Heart right ventricle (tissue), 16 donors: ENCODE measurements around the gene HPCA. TPM values are rescaled to one million over a fixed set of nuclear protein-coding genes. Genes with fewer than 3 reads are reported as not detected.

Experiments used
- ATAC-seq, 8 donors: fragments of 200-7000 bp; cut with Tn5 transposase; one replicate each; pipeline ENCODE4 v1.9.1; 2020; ENCODE audit warnings: mild to moderate bottlenecking in 8 of 8, moderate library complexity in 8 of 8, moderate number of reproducible peaks in 1 of 8
- DNase-seq, 2 donors: peaks; one replicate each; pipeline ENCODE4 v3.0.0-alpha.2; 2020
- H3K27ac ChIP-seq, 10 donors: fragments of 200-600 bp; sonication (generic) in 2 of 10; one replicate each; pipeline versions ENCODE4 v1.5.0 to v1.8.0; 2020 to 2022; ENCODE audit warnings: mild to moderate bottlenecking in 3 of 10
- H3K27me3 ChIP-seq, 7 donors: fragments of 200-600 bp; one replicate each; pipeline ENCODE4 v1.8.0; 2021 to 2022; ENCODE audit warnings: mild to moderate bottlenecking in 2 of 7
- H3K36me3 ChIP-seq, 9 donors: fragments of 200-600 bp; sonication (generic) in 1 of 9; one replicate each; pipeline versions ENCODE4 v1.5.0 to v1.8.0; 2020 to 2022; ENCODE audit warnings: mild to moderate bottlenecking in 2 of 9
- H3K4me1 ChIP-seq, 9 donors: fragments of 200-600 bp; sonication (generic) in 1 of 9; one replicate each; pipeline versions ENCODE4 v1.5.0 to v1.8.0; 2020 to 2022; ENCODE audit warnings: mild to moderate bottlenecking in 4 of 9
- H3K4me3 ChIP-seq, 10 donors: fragments of 200-600 bp; sonication (generic) in 2 of 10; one replicate each; pipeline versions ENCODE4 v1.5.0 to v1.8.0; 2020 to 2022; ENCODE audit warnings: mild to moderate bottlenecking in 7 of 10, moderate library complexity in 2 of 10
- H3K9me3 ChIP-seq, 11 donors: fragments of 200-600 bp in 10 of 11; sonication (generic) in 2 of 11; one replicate each; pipeline versions ENCODE4 v1.5.0 to v1.8.0; 2013 to 2022; ENCODE audit warnings: mild to moderate bottlenecking in 2 of 11, control low read depth in 1 of 11, moderate library complexity in 1 of 11
- CTCF ChIP-seq, 9 donors: fragments of 200-600 bp; sonication (generic) in 2 of 9; IDR thresholded peaks; one replicate each; pipeline versions ENCODE4 v1.5.0 to v1.8.0; 2021 to 2022; ENCODE audit warnings: antibody characterized with exemption in 9 of 9, mild to moderate bottlenecking in 5 of 9, moderate library complexity in 1 of 9
- WGBS, 2 donors: extraction: QIAGEN DNeasy Blood & Tissue Kit; methylation state at CpG; one replicate each; pipeline ENCODE4 v1.1.7; 2013; ENCODE audit warnings: inconsistent platforms in 1 of 2; 5-methylcytosine and 5-hydroxymethylcytosine counted together
- intact Hi-C, 10 donors: fragments of 100-400 bp; cut with DNase I; formaldehyde crosslinking; loops; one replicate each; pipeline versions ENCODE4 v1.11.1 to v1.14.2; 2022
- polyA plus RNA-seq, 2 donors: library from polyadenylated mRNA; stranded (reverse); fragments of 200-250 nt; gene quantifications; one replicate each; pipeline ENCODE4 v1.2.3, GENCODE V29; 2013
- total RNA-seq, 10 donors: library from RNA; stranded (reverse); fragmentation: NEBNext Ultra II Directional in 3 of 10; extraction: Animal tissue kit (Norgen Biotek cat#: 25700) in 3 of 10; gene quantifications; one replicate each; pipeline versions ENCODE4 v1.2.1 to v1.2.4, GENCODE V29; 2021 to 2023
- donor health status: Arrhythmogenic right ventricular cardiomyopathy.
- donor health status: ischemic (EF 13 %, LVEDD 7.1; RV severe dilation, severe dysfunction).
- donor health status: healthy with polysubstance abuse.
- donor health status: DM: no; HTN: yes; CAD: no.
- donor health status: DM: no; HTN: no; CAD: no.
- donor health status: ischemic (EF 25% LVEDD 6.9; RV normal size, moderate dysfunction).
- donor health status: ischemic (EF 25% LVEDD 5.7; RV mildly dilated, moderate dysfunction).
- donor health status: healthy.
- donor health status: DM: yes; HTN: yes; CAD: no.
- donor health status: Ischemic cardiomyopathy.
- donor health status: ischemic (EF 35%, LVEDD 5.7; RV mildly dilated, moderate dysfunction).
- donor health status: nonischemic (EF 11% LVEDD 7.7; RV severe dilation, severe dysfunction).
- donor health status: DM: yes; HTN: yes; CAD: no.
- donor health status: PGD.
- donor health status: ischemic (EF 29% LVEDD 5.4; RV normal size, mild dysfunction).
- donor health status: nonischemic (EF 23%, LVEDD 6.1; RV moderate dilation, normal function).

The HPCA gene
- total and polyA plus RNA-seq, 12 donors, result not detected

GRCh38 chr1:32928285-32928684 is 42.0 kb downstream of the HPCA start:
- Histone ChIP-seq H3K27ac (no peak overlapping the region), H3K36me3 (no peaks in the 10 kb centered on the region), H3K9me3 (no peaks in the 10 kb centered on the region), H3K4me3 (no peak overlapping the region), H3K27me3 (peaks cover 0 to 34% (median 13%) of the 10 kb centered on the region in 7 donors), H3K4me1 (peaks cover 3 to 24% (median 16%) of the 10 kb centered on the region in 9 donors)
- DNase-seq (no peak), ATAC-seq (no peak)
- 96% methylated on average over 2 of the region's 2 CpGs for WGBS, 2 donors
- no peak for TF ChIP-seq CTCF (IDR thresholded peaks at IDR 0.05)
- intact Hi-C loops, result no loop called here

- H3K4me1 ChIP-seq, result peaks cover 6 to 28% (median 18%) of the 10 kb centered on the region in 9 donors
- ATAC-seq, result no peak
- DNase-seq, result no peak
- no peak overlapping the region for H3K27ac ChIP-seq
- TF ChIP-seq CTCF (IDR thresholded peaks at IDR 0.05), result no peak
- peaks cover 0 to 30% (median 11%) of the 10 kb centered on the region in 7 donors for H3K27me3 ChIP-seq
- H3K4me3 ChIP-seq, result no peak overlapping the region
- intact Hi-C loops, result no loop called here
- no peaks in the 10 kb centered on the region for H3K36me3 ChIP-seq
- WGBS, 2 donors, result 86 to 91% methylated on average over 8 of the region's 8 CpGs
- no peaks in the 10 kb centered on the region for H3K9me3 ChIP-seq
These were observed 42.4 kb downstream of the HPCA start for GRCh38 chr1:32928715-32929114.

- DNase-seq (no peak), ATAC-seq (no peak)
- TF ChIP-seq CTCF (IDR thresholded peaks at IDR 0.05), result no peak
- Histone ChIP-seq H3K27ac (no peak overlapping the region), H3K27me3 (peaks cover 0 to 23% (median 6%) of the 10 kb centered on the region in 7 donors), H3K4me1 (peaks cover 7 to 34% (median 24%) of the 10 kb centered on the region in 9 donors), H3K36me3 (peaks cover 0 to under 1% (median 0%) of the 10 kb centered on the region in 9 donors), H3K9me3 (no peaks in the 10 kb centered on the region), H3K4me3 (no peak overlapping the region)
- WGBS, 2 donors, result 61 to 72% methylated on average over 2 of the region's 2 CpGs
- intact Hi-C loops, result no loop called here
These were observed 43.1 kb downstream of the HPCA start for GRCh38 chr1:32929366-32929765.

GRCh38 chr1:32931760-32932159 is 45.5 kb downstream of the HPCA start:
- 88 to 97% methylated on average over 1 of the region's 1 CpG for WGBS, 2 donors
- ATAC-seq, result no peak
- Histone ChIP-seq H3K9me3 (no peaks in the 10 kb centered on the region), H3K4me3 (no peak overlapping the region), H3K4me1 (peaks cover 3 to 19% (median 14%) of the 10 kb centered on the region in 9 donors), H3K36me3 (peaks cover 0 to 24% (median 12%) of the 10 kb centered on the region in 9 donors), H3K27ac (no peak overlapping the region), H3K27me3 (no peaks in the 10 kb centered on the region)
- intact Hi-C loops, result loop anchor here in 8 of 10 donors (2.0 to 10.0 kb wide), 13 partner anchors 73 to 155 kb away; partner anchors contain the start of gene AZIN2 (in 5 of the 8)
- no peak for DNase-seq
- no peak for TF ChIP-seq CTCF (IDR thresholded peaks at IDR 0.05)
